GM12874 (cell line): ENCODE measurements around the gene TMEFF2.

ENCODE experiments used
- TF ChIP-seq, protein P1 (sequence below): IDR thresholded peaks from 2 replicates; pipeline ENCODE4 v1.5.1; 2011; ENCODE audit warnings: low read depth, mild to moderate bottlenecking, control low read depth, low read length, moderate library complexity; ENCODE audit not compliant: insufficient read depth

The TMEFF2 gene, protein sequence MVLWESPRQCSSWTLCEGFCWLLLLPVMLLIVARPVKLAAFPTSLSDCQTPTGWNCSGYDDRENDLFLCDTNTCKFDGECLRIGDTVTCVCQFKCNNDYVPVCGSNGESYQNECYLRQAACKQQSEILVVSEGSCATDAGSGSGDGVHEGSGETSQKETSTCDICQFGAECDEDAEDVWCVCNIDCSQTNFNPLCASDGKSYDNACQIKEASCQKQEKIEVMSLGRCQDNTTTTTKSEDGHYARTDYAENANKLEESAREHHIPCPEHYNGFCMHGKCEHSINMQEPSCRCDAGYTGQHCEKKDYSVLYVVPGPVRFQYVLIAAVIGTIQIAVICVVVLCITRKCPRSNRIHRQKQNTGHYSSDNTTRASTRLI

DNA sequence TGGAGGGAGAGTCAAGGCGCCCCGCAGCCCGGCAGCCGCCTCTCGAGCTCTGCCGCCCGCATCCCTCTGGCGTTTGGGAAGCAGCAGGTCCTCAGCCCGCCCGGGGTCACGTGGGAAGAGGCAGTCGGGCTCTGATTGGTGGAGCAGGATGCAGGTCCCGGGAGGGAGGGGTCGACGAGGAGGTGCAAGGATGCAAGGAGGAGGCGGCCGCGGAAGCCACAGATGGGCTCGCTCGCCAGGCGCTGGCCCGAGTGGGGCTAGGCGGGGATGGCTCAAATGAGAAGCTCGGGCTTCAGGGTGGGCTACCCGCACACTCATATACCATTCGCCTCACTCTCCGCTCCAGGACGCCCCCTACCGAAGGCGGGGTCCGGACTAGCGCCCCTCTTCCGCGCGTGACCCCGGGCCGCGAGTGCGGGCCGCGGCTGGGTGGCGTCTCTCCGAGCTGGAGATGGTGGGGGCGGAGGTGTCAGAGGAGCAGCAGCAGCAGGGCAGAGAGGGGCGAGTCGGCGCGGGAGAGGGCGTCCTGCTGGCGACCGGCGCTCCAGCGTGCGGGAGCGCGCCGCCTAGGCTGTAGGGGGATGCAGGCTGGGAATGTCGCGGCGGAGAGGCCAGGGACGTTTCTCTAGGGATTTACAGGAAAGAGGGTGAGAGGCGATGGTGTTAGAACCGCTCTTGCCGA lies at the start of gene TMEFF2:
Gene TMEFF2, minus strand, starts transcription at position 68 of the 682 bp plus-strand sequence. CDS start 409 bp downstream, outside the sequence.
- TF ChIP-seq, protein P1, sequence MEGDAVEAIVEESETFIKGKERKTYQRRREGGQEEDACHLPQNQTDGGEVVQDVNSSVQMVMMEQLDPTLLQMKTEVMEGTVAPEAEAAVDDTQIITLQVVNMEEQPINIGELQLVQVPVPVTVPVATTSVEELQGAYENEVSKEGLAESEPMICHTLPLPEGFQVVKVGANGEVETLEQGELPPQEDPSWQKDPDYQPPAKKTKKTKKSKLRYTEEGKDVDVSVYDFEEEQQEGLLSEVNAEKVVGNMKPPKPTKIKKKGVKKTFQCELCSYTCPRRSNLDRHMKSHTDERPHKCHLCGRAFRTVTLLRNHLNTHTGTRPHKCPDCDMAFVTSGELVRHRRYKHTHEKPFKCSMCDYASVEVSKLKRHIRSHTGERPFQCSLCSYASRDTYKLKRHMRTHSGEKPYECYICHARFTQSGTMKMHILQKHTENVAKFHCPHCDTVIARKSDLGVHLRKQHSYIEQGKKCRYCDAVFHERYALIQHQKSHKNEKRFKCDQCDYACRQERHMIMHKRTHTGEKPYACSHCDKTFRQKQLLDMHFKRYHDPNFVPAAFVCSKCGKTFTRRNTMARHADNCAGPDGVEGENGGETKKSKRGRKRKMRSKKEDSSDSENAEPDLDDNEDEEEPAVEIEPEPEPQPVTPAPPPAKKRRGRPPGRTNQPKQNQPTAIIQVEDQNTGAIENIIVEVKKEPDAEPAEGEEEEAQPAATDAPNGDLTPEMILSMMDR, result no peak

DNA sequence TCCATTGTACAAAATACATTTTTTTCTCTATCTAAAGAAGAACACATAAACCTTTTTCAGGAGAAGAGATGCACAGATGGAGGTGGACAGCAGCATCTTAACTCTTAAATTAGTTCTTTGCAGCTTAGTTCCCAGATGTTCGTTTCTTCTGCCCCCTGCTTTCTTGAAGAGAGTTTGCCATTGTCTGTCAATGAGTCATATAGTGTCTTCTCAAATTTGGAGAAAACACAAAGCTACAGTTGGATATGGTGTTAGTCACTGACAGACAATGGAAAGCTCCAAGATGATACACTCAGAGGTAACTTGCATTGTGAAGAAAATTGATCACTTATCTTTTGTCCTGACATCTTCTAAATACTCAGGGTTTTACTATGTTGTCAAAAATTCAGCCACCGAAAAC lies 48.8 kb upstream of the TMEFF2 start:
- TF ChIP-seq, protein P1, result no peak

DNA sequence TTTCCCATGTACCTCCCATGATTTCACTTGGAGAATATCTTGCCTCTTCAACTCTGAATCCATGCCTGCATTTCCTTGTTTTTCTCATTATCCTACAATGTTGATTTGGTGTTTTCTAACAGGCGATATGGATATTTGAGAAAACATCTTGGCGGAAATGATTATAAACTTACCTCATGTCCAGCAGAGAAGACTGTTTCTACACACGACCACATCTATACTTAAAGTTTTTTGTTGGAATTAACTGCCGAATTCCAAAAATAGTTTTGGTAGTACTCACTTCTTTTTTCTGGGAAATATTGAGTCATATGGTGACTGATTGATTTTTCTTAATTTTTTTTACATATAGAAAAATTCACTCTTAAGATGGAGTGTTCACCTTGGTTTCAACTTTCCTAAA lies 41.4 kb upstream of the TMEFF2 start:
- TF ChIP-seq, protein P1, result no peak

DNA sequence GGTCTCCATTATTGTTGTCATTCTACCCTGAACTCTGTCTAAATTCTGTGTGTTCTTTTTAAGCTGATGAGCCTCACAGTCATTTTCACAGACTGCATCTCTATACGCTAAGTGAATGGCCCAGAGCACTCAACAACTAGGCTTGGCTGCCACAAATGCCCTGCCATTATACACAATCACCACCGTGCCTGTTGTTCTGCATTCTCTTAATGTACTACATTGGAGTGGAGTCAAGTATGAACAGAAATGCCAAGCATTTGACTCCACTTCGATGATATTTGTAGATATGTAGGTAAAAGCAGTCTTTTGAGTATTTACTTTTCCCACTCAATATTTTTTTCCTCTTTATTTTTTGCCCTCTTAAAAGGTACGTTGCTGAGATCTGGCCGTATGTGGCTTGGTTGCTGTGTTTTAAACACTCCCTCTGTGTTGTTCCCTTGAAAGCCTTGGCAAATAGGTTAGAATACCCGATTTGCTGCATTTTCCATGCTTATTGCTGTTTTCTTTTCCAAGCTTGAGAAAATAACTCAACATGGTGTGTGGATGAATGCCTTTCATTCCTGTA lies 36.2 kb upstream of the TMEFF2 start:
- TF ChIP-seq, protein P1, result no peak

DNA sequence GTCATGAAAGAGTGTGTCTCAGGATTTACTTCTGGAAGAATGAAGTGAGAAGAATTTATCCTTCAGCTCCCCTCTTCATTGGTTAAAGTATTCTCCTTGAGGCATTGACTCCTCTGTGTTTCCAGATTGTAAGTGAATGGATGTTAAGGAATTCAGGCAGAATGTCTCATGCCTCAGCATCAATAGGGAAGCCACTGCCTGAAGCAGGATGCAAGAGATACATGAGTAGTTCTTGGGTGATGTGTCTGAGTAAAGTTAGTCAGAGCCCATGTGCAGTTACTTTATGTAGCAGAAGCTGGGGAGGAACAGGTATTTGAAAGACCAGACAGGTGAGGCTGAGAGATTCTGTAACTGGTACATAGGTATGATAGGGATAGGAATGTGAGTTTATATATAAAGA lies 34.0 kb upstream of the TMEFF2 start:
- TF ChIP-seq, protein P1, result no peak

DNA sequence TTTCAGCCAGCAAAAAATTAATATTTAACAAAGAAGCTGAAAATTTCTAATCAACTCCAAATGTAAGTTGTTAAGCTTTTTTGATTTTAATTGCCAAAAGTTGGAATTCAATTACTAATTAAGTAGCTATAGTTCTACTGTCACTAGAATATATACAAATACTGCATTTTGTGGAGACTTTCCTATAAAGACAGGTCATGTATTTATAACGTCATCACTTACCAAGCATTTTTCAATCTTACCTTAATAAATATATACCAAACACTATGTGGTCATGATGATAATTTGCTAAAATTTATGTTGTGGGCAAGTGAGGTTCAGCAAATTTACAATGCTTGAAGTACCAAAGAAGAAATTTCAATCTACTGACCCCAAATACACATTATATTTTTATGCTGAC lies 24.2 kb upstream of the TMEFF2 start:
- TF ChIP-seq, protein P1, result no peak

DNA sequence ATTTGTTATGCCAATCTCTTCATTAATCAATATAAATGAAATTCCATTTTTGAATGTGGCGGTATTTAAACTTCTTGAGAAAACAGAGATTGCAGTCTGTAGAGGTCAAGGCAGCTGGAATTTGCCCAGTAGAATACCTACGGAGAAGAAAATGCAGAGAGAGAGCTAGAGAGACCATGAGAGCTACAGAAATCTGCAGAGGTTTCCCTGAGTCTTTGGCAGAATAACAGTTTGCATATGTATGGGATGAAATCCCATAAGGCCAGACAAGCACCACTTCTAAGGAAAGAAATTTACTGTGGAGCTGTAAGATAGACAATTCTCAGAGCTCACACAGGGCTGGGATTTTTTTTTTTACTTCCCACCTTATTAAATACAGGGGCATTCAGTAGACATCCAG lies 23.6 kb upstream of the TMEFF2 start:
- TF ChIP-seq, protein P1, result no peak
